GM19395 (cell line): ENCODE results near the gene FNDC3A.
"Not testable (repeated sequence)": the region's sequence is repeated elsewhere in the genome, so short reads cannot be mapped to it uniquely, and the experiment has no call there.

Experiments used
- ATAC-seq: cut with Tn5 transposase; IDR thresholded peaks from one replicate; pipeline ENCODE4 v1.9.1; 2021; ENCODE audit warnings: mild to moderate bottlenecking, moderate library complexity; ENCODE audit not compliant: unreplicated experiment

FNDC3A gene

DNA sequence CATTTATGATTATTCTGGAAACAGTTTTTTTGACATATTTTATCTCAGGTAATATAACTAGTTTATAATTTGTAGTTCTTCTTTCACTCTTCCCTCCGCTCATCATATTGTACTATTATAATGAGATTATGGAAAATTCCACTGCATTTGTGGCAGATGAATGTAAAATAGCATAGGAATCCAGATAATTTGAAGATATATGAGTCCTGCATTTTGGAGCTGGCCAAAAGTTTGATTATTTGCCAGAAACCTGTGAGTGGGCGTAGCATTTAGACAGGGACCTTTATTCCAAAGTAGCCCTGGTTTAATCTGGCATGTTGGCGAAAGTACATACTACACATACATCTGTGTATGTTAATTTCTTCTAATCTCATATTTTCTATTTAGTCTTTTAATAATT, 65.2 kb downstream of the FNDC3A start:
- no peak for ATAC-seq

DNA sequence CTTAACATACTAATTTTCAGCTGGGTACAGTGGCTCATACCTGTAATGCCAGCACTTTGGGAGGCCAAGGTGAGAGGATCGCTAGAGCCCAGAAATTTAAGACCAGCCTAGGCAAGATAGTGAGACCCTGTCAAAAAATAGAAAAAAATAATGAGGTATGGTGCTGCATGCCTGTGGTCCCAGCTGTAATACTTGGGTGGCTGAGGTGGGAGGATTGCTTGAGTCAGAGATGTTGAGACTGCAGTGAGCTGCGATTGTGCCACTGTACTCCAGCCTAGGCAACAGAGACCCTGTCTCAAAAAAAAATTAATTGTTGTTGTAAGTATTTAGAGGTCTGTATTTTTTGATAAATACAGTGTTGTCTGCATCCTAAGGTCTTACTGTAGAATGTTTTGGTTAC, 66.8 kb downstream of the FNDC3A start:
- no peak for ATAC-seq

DNA sequence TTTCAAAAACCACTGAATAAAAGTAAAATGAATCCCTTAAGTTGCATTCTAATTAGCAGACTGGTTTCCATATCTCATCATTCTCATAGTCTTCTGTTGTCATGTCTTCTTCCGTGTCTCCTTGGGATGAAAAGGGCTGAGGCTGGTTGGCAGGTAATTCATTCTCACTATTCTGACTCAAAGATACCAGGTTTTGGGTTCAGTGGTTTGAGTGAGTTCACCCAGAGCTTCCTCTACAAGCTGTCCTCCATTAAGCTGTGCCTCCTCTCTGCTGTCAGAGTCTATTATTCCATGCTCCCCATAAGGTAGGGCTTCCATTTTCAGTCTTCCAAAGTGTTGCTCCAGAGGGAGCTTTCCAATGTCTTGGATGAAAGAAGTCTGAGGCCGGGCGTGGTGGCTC, 68.3 kb downstream of the FNDC3A start:
- no peak for ATAC-seq

DNA sequence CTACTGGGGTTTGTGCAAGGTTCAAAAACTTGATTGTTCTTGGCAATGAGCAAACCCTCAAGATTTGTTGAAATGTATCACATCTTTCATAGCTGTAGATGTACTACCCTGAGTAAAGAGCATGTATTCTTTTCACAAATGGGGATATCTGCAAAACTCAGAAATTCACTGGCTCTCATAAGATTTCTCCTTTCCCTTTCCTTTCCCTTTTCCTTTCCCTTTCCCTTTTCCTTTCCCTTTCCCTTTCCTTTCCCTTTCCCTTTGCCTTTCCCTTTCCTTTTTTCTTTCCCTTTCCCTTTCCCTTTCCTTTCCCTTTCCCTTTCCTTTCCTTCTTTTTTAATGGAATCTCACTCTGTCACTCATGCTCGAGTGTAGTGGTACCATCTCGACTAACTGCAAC, 69.1 kb downstream of the FNDC3A start:
- ATAC-seq = no peak

DNA sequence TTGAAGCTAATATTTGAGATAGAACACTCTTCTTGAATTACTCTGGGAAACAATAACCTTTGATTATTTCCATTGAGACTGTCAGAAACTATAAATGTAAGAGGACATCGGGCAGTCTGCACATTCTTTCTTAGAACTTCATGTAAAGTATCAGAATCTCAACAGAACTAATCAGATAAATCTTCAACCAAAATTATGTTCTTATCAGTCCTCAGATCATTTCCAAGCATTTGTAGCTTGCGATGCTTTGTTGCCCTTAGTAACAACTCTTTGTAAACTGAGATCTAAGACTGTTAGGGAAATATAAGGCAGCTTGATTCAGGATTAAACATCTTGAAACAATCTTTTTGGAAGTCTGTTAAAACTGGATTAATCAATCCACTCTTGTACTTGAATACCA, 70.3 kb downstream of the FNDC3A start:
- no peak for ATAC-seq

DNA sequence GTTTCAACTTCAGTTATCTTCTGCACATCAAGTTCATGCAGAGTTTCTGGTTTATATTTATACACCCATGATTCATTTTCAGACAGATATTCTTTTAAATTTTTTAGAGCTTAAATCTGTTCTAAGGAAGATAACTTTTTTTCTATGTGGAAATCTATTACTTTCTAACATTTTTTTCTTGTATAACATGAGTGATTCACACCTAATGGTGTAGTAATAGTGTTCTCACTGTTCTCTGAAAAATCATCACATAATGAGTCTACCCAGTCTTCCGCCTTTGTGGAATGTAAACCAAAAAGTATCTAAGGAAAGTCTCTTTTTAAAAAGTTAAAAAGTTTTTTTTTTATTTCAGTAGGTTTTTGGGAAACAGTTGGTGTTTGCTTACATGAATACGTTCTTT, 70.8 kb downstream of the FNDC3A start:
- ATAC-seq = no peak

DNA sequence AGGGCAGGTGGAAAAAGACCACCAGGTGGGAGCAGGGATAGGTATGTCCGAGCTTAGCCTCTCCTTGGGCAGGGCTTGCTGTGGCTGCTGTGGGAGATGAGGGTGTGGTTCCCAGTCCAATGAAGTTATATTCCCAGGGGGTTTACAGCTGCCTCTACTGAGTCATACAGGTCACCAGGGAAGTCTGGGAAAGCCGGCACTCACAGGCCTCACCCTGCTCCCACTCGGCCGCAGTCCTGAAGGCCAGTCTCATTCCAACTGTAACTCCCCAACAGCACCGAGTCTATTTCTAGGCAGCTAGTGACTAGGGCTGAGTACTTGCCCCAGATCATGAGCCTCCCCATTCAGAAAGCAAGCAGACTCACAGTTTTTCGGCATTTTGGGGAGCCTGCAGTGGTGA, 77.1 kb downstream of the FNDC3A start:
- ATAC-seq = no peak

DNA sequence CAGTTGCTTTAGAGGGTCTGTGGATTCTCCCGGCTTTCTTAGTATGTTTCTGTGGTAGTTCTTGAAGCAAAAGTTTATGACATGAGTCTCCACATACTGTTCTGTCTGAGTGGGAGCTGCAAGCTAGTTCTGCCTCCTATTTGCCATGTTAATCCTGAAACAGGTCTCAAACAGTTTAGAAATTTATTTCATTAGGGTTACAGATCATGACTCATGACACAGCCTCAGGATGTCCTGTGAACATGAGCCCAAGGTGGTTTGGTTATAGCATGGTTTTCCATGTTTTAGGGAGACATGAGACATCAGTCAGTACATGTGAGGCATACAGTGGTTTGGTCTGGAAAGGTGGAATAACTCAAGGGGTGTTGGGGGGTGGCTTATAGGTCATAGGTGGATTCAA, 77.5 kb downstream of the FNDC3A start:
- no peak for ATAC-seq

DNA sequence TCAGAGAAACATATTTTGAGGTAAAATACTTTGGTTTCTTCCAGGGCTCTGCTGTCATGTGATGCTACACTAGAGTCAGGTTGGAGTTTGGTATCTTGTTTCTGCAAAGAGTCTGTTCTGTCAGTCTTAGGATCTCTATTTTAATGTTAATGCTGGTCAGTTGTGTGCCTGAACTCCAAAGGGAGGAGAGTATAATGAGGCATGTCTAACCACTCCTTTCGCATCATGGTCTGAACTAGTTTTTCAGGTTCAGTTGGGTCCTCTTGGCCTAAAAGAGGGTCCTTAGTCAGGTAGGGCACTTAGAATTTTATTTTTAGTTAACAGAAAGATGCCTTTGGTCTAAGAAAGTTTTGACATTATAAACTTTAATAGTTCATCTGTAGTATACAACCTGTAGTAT, 78.2 kb downstream of the FNDC3A start:
- ATAC-seq = no peak

DNA sequence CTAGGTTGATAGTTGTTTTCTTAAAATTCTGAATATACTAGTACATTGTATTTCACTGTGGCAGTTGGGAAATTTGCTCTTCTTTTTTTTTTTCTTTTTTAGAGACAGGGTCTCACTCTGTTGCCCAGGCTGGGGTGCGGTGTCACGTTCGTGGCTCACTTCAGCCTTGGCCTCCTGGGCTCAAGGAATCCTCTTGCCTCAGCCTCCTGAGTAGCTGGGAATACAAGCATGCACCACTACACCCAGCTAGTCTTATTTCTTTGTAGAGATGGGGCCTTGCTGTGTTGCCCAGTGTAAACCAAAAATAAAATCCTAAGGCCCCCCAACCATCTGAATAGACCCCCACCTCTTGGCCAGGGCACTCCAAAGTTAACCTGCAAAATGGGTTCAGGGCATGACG, 79.3 kb downstream of the FNDC3A start:
- ATAC-seq = no peak

DNA sequence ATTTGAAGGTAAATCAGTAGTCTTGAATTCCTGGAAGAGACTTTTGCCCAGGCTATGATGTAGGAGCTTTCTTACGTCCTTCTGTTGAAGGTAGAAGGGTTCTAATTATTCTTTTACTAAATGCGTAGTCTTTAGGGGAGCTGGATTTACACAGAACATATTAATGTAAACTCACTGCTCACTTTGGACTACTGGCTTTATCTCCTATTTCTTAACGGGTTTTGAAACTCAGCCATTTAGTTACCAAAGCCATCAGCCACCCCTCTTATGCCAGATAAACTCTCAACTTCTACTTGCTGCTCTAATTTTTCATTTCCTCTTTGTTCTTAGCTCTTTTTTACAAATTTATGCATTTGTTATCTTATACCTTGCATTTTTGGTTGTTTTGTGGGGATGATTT, 81.5 kb downstream of the FNDC3A start:
- ATAC-seq = no peak

DNA sequence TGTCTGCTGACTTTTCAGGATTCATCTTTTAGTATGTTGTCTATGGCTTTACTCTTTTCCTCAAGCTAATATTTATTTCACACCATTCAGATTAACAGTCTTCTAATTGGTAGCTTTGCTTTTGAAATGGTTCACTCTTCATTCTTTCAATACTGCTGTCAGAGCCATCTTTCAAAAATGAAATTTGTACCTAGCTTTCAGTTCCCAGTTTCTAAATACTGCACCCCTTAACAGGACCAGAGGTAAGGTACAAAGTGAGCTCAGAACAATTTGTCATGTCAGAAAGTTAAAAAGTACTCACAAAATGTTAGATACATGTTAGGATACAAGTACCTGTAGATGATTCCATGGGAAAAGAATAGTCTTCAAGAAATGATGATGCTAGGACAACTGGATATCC, 83.0 kb downstream of the FNDC3A start:
- ATAC-seq = no peak

DNA sequence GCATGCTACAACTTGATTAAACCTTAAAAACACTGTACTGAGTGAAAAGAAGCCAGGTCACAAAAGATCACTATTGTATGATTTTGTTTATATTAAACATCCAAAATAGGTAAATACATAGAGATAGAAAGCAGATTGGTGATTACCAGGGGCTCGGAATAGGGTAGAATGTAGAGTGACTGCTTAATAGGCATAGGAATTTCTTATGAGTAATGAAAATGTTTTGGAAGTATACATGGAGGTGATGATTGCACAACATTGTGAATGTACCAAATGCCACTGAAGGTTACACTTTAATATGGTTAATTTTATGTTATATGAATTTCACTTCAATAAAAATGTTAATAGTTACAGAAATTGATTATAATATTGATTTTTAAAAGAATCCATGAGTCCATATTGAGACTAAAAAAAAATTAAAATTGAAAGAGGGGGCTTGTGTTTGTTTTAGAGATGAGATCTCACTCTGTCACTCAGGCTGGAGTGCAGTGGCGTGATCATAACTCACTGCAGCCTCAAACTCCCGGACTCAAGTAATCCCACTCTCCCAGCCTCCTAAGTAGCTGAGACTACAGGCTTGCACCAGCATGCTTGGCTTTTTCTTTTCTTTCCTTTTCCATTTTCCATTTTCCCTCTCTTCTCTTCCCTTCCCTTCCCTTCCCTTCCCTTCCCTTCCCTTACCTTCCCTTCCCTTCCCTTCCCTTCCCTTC, 85.1 kb downstream of the FNDC3A start:
- ATAC-seq = no peak

DNA sequence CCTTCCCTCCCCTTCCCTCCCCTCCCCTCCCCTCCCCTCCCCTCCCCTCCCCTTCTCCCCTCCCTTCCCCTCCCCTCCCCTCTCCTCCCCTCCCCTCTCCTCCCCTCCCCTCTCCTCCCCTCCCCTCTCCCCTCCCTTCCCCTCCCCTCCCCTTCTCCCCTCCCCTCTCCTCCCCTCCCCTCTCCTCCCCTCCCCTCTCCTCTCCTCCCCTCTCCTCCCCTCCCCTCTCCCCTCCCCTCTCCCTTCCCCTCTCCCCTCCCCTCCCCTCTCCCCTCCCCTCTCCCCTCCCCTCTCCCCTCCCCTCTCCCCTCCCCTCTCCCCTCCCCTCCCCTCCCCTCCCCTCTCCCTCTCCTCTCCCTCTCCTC, 85.7 kb downstream of the FNDC3A start:
- ATAC-seq = not testable (repeated sequence)

DNA sequence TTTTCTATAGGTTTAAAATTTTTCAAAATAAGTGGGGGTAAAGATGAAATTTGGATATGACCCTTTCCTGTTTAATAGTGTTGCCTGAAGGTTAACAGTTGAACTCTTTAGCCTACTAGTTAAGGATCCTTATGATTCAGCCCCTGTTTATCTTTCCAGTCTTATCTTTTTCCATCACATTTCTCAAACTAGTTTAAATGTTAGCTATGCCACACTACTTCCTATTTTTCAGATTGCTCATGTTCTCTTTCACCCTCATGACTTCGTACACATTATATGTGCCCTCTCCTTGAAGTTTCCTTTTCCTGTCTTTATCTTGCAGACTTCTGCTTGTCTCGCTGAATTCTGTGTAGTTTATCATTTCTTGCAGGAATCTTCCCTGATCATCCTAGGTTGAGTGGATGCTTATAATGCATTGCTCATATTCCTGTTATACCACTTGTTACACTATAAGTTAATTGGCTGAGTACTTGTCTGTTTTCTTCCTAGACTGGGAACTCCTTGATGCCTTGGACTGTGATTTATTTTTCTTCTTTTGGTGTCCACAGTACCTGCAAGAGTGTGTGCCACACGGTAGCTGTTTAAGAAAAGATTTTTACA, 86.7 kb downstream of the FNDC3A start:
- ATAC-seq = no peak

DNA sequence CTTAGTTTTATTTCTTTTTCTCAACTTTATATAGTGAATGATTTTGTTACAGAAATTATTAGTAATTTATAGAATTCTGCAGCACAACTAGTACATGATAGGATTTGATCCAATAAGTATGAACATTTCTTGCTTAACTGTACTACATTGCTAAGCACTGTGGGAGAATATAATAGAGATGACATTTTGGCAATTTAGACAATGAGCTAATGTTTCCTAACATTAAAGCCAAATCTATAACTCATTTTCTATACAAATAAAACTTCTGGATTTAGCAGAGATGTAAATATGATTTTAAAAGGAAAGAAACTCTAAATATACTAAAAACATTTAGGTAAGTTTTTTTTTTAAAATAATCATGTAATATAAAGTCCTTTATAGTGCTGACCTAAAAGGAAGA, 87.3 kb downstream of the FNDC3A start:
- ATAC-seq = no peak

DNA sequence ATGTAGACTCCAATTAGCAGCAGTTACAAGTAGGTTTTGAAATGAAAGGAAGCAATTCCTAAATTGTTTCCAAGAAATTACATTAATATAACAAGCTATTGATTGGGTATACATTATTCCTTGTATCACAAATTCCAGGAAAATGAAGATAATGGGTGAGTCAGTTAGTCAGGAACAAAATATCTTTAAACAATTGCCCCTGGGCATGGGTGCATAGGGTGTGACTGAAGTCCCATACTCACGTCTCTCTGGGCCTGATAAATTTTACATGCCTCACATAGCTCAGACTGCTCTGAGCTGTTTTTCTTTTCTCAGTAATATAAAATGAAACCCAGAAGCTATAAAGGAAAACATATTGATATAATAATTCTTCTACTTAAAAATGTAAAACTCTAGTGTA, 87.8 kb downstream of the FNDC3A start:
- ATAC-seq = no peak

DNA sequence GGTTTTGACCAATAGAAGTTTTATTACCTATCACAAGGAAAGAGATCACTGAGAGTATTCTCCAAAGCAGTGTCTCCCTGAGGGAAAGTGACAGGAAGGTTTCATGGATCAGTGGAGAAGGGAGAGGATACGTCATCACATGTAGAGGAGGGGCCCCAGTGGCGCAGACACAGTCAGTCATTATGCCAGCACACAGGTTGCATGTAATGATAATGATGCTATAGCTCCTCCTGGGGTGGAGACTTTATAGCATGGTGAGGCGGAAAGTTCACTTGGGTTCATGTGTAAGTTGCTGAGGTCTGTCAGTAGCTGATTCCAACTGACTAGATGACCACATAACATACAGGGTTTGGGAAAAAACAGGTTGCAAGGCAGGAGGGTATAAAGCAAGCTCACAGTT, 88.8 kb downstream of the FNDC3A start:
- ATAC-seq = no peak

DNA sequence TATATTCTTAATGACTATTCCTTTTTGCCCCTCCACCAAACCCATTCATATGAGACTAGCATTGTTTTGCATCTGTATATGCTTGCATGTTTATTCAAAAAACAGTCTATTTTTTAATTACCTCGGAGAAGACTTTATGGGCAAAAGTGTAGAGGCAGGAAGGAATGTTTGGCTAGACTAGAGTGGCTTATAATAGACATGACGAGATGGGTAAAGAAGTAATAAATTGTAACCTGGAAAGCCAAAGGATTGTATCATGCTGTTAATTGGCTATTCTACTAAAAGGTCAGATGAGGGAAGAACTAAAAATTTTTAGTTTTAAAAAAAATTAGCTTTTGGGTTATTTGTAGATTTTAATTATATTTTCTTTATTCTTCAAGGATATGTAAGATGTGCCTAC, 91.1 kb downstream of the FNDC3A start:
- no peak for ATAC-seq

DNA sequence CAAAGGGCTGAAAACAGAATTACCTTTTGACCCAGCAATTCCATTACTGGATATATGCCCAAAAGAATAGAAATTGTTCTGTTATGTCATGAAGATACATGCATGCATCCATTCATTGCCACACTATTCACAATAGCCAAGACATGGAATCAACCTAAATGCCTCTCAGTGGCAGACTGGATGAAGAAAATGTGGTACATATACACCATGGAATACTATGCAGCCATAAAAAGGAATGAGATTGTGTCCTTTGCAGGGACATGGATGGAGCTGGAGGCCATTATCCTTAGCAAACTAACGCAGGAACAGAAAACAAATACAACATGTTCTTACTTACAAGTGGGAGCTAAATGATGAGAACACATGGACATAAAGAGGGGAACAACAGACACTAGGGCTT, 92.8 kb downstream of the FNDC3A start:
- ATAC-seq = not testable (repeated sequence)

DNA sequence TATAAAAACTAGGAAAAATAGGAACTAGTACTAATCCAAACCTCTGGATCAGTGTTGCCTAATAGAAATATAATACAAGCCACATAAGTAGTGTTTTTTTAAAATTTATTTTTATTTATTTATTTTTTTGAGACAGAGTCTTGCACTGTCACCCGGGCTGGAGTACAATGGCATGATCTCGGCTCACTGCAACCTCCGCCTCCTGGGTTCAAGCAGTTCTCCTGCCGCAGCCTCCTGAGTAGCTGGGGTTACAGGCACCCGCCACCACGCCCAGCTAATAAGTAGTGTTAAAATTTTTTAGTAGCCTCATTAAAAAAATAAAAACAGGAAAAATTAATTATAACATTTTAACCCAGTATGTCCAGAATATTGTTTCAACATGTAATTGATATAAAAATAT, 94.3 kb downstream of the FNDC3A start:
- not testable (repeated sequence) for ATAC-seq

DNA sequence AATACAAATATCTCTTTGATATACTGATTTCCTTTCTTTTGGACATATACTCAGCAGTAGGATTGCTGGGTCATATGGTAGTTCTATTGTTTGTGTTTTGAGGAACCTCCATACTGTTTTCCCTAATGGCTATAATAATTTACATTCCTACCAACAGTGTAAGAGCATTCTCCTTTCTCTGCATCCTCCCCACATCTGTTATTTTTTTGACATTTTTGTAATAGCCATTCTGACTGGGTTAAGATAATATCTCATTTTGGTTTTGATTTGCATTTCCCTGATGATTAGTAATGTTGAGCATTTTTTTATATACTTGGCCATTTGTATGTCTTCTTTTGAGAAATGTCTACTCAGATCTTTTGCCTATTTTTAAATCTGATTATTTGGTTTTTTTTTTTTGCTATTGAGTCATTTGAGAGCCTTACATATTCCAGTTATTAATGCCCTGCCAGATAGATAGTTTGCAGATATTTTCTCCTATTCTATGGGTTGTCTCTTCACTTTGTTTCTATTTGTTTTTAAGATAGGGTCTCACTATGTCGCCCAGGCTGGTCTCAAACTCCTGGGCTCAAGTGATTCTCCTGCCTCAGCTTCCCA, 95.7 kb downstream of the FNDC3A start:
- ATAC-seq = no peak
